Measurements from ENCODE around the gene HEATR3.

Gene HEATR3, protein sequence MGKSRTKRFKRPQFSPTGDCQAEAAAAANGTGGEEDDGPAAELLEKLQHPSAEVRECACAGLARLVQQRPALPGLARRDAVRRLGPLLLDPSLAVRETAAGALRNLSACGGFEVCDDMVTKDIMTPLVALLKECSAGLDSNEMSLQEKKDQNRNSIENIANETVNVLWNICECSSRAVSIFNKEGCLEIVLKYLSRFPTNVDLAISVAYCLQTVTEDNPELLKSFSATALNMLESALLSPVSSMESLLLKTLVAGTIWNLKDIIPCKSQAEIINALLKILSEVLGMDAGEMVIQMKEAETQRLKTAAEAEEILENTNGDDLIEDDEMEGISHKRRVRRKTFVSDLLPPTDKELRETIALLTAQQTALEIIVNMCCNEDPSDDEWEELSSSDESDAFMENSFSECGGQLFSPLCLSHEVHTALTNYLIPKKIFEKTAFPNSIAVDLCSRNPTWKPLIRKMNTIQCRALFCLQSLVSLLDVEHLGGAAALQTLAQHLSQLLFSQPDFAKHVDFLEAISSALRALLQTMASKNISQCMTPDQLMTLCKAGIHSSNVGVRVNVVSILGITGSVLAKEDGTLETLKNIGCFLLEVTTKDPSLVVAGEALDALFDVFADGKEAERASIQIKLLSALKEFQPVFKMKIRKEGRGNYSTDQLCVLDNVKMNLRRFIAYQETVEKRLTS

DNA sequence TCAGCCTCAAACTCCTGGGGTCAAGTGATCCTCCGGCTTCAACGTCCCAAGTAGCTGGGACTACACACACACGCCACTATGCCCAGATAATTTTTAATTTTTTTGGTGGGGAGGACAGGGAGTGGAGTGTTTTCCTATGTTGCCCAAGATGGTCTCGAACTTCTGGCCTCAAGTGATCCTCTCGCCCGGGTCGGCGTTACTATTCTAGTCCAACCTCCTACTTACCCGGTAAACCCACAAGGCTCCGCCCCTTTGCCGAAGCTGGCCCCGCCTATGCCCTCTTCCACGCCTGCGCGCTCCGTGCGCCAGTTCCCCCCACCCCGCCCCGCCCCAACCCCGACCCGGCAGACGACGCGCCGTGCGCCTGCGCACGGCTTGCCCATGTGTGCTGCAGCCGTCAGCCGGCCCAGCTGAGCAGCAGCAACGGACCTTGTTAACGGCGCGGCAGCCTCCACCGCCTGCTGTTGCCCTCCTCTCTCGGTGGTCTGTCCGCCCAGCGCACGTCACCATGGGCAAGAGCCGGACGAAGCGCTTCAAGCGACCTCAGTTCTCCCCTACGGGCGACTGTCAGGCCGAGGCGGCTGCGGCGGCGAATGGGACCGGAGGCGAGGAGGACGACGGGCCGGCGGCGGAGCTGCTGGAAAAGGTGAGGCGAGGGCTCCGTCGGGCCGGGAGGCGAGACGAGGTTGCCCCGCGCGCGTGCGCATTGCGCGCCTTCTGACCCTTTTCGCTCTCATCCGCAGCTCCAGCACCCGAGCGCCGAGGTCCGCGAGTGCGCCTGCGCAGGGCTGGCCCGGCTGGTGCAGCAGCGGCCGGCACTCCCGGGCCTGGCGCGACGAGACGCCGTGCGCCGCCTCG is at the start of gene HEATR3:
Gene HEATR3, plus strand, starts transcription at position 347 of the 858 bp plus-strand sequence. Its CDS starts 162 bp downstream, at position 509.
- DNase-seq = peak; percentile 95

GRCh38 chr16:50017553-50017952 is 48.2 kb upstream of the HEATR3 start:
- no peak for DNase-seq

DNA sequence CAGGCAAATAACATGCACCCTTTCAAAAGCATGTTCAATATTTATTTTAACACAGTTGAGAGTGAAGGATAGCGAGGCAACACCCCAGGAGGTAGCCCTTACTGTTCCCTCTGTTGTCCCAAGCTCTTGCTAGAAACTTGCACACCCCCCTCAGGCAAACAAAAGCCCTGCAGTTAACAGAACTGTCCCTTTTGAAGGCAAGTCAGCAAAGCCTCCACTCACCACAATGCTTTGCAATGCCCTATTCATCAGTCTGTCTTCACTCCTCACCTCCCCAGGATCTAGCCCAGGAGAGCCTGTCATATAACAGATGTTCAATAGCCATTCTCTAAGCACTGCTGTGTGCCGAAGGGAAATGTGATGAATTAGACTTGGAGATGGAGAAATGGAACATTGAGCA is 44.2 kb upstream of the HEATR3 start:
- no peak for DNase-seq

GRCh38 chr16:50023641-50024040 is 42.1 kb upstream of the HEATR3 start:
- DNase-seq = no peak

- DNase-seq = peak in 1 of 2 donors; percentile 8
Observed at GRCh38 chr16:50024207-50024606, 41.6 kb upstream of the HEATR3 start.

- peak; percentile 91 to 93 for DNase-seq
Observed at GRCh38 chr16:50024684-50025536, 40.9 kb upstream of the HEATR3 start, which contains the start of gene CNEP1R1. Gene CNEP1R1 (plus strand): TSS chr16:50025225. CDS start chr16:50025316, 91 bp downstream.

DNA sequence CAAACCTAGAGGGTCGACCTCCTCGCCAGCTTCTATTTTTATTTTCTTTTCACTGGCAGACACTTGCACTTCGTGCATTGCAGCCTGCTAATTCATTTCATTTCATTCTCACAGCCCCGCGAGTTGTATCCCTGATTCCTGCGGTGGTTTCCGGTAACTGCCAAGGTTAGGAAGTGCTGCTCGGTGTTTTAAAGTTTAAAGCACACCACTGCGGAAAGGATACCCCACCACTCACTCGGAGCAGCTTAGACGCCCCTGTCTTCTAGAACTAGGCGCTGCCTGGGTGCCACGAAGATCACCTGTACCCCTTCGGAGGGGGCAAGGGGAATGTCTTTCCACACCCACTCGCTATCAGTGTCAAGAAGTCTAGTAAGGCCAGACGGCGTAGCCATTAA is 40.2 kb upstream of the HEATR3 start:
- DNase-seq = peak in 1 of 2 donors; percentile 28

GRCh38 chr16:50027829-50028228 is 37.9 kb upstream of the HEATR3 start:
- no peak for DNase-seq

DNA sequence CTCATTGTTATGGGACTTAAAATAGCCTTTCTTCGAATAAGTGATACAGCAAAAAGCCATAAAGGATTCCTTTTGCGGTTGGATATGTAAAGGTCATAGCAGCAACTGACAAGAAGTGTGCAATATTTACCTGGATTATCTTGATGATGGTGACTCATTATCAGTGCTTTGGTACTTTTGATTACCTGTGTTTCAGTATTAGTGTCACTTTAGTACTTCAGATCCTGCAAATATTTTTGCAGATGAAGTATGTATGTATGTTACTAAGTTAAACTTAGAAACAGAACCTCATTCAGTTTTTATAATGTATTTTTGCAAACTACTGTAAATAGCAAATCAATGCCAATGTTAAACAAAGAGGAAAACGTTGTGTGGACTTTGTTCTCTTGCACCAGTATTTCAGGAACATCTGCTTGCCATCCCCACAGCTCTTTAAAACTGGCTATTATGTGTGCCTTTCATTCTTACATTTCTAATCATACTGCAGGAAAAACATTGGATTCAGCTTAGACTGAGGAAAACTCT is 30.2 kb upstream of the HEATR3 start:
- DNase-seq = no peak

- DNase-seq = no peak
Observed at GRCh38 chr16:50036426-50036825, 29.3 kb upstream of the HEATR3 start.

GRCh38 chr16:50037662-50038220 is 28.0 kb upstream of the HEATR3 start:
- DNase-seq = no peak

GRCh38 chr16:50038286-50038685 is 27.5 kb upstream of the HEATR3 start:
- DNase-seq = no peak

DNA sequence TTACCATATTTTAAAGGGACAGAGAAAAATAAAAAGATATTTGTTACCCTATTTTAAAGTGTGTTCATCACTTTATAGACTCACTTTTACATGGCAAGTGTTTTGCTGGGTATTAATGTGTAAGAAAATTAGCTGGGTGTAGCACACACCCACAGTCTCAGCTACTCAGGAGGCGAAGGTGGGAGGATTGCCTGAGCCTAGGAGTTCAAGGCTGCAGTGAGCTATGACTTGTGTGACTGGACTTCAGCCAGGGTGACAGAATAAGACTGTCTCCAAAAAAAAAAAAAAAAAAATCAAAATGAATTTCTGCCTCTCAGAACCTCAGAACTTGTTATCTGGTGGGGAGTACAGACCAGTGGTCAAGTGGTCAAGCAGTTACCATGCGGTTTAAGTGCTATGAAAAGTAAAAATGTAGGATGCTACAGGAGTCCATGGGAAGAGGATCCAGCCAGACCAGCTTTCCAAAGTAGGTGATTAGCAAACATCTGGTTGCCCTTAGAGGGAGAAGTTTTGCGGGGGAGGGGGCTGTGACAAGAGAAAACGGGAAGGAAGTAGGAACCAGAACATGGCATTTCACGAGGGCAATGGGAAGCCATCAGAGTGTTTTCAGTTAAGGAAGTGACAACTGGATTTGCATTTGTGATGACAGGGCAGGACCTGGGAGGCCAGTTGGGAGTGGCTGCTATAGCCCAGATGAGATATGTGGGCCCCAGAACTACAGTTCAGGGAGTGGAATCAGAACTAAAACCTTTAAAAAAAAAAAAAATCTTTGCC is 26.8 kb upstream of the HEATR3 start:
- DNase-seq = no peak

- DNase-seq = no peak
Observed at GRCh38 chr16:50040018-50040417, 25.8 kb upstream of the HEATR3 start.

- DNase-seq = no peak
Observed at GRCh38 chr16:50040710-50041109, 25.1 kb upstream of the HEATR3 start.

GRCh38 chr16:50043358-50043757 is 22.4 kb upstream of the HEATR3 start:
- DNase-seq = no peak

DNA sequence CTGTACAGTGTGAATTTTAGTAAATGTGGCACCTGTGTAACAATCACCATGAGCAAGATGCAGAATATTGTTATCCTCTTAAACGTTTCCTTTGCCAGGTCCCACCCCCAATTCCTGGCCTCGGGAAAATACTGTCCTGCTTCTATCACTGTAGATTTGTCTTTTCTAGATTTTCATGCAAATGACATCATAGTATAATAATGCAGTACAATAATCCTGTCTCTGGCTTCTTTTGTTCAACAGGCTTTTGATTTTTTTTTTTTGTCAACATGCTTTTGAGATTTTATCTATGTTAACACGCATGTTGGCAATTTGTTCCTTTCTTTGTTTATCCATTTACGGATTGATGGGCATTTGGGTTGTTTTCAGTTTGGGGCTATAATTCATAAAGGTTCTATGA is 20.4 kb upstream of the HEATR3 start:
- no peak for DNase-seq

DNA sequence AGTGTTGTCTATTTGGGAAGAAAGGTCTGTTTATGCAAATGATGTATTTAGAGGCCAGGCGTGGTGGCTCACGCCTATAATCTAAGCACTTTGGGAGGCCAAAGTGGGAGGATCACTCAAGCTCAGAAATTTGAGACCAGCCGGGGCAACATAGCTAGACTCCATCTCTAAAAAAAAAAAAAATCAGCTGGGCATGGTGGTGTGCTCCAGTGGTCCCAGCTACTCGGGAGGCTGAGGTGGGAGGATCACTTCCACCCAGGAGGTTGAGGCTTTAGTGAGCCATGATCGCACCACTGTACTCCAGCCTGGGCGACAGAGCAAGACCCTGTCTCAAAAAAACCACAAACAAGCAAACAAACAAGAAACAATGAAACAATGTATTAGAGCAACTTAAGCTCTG is 18.9 kb upstream of the HEATR3 start:
- no peak for DNase-seq

DNA sequence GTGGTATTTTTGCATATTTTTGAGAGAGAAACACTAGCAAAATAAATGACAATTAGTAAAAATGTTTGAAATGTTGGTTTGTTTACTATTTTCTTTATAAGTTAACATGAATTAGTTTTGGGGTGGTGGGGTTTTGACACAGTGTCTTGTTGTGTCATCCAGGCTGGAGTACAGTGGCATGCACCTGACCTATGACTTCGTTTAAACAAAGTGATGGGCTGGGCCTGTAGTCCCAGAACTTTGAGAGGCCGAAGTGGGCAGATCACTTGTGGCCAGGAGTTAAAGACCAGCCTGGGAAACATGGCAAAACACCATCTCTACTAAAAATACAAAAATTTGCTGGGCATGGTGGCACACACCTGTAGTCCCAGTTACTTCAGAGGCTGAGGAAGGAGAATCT is 17.9 kb upstream of the HEATR3 start:
- no peak for DNase-seq

GRCh38 chr16:50050802-50051201 is 15.0 kb upstream of the HEATR3 start:
- no peak for DNase-seq

DNA sequence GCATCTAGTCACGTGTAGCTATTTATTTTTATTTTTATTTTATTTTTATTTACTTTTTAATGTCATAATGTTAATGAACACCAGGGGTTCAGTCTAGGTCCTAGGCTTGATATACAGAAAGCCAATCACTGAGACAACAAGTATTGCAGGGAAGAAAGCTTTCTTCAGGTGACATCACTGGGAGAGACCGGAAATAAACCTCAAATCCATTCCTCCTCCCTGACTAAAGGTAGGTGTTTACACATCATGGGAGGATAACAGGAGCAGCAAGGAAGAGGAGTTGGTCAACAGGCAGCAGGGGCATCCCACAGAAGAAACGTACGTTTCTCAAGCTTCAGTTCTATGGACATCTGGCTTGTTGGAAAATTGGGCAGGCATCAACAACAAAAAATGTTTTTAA is 9.5 kb upstream of the HEATR3 start:
- DNase-seq = no peak

Data from stimulated activated CD4-positive, alpha-beta T cell treated with anti-CD3 and anti-CD28 coated beads, Interleukin-2, amount 100 ng/mL, for 24 hours (primary cell).